ENCODE results near the gene ZNF850. TPM values are rescaled to one million over a fixed set of nuclear protein-coding genes. Genes with fewer than 3 reads are reported as not detected.
"Not testable (repeated sequence)": the region's sequence is repeated elsewhere in the genome, so short reads cannot be mapped to it uniquely, and the experiment has no call there.

The ZNF850 gene
- total RNA-seq (2014; rRNA removed) = 6.9 and 10.3 TPM in 2 replicates
- 1.0 TPM for polyA plus RNA-seq (2012)

- peak; percentile 92 for DNase-seq (ENCODE audit: low read depth)
Measured at GRCh38 chr19:36772311-36773222, at the start of gene ZNF850. Gene ZNF850, minus strand, starts transcription at chr19:36772807. Its CDS starts 10,201 bp downstream, at chr19:36762606.

DNA sequence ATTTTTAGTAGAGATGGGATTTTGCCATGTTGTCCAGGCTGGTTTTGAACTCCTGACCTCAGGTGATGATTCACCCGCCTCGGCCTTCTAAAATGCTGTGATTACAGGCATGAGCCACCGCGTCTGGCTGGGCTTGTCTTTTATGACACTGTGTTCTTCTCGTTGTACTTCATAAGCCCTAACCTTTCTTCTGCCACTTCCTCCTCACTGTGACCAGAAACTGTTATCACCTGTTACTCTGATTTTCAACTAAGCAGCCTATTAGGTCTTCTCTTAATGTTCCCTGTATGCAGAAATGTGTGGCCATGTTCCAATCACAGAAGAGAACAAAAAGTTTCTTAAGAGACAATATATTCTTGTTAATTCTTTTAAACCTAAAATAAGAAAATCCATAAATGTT is 49.2 kb upstream of the ZNF850 start:
- DNase-seq (ENCODE audit: low read depth) = peak; percentile 9

- DNase-seq (ENCODE audit: low read depth) = no peak
Measured at GRCh38 chr19:36819130-36819630, 46.6 kb upstream of the ZNF850 start.

GRCh38 chr19:36807029-36807428 is 34.4 kb upstream of the ZNF850 start:
- DNase-seq (ENCODE audit: low read depth) = no peak

DNA sequence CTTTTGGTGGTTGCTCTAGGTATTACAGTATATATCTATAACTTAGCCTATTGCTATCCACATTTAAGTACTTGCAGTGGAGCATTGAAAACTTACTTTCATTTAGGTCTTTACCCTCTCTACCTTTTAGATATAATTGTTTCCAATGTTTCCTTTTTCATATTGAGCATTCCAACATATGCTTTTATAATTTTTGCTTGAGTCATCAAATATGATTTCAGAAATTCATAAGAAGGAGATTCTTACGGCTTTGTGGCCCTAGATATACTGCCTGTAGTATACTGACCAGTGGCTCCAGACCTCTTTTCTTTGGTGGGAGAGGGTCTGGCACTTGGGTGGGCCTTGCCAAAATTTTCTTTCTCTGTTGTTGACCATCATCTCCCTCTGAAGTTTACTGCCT is 32.8 kb upstream of the ZNF850 start:
- no peak for DNase-seq (ENCODE audit: low read depth)

DNA sequence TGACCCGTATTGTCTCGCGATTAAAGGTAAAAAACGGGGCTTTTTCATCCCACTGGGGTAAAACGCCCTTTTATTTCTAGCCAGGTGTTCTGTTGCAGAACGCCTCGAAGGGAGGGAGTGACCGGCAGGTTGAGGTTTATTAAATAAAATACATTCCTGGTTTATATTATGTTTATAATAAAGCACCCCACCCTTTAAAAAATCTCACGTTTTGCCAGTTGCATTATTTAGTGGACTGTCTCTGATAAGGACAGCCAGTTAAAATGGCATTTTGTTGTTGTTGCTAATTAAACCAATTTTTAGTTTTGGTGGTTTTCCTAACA is 25.1 kb upstream of the ZNF850 start:
- DNase-seq (ENCODE audit: low read depth) = no peak

DNA sequence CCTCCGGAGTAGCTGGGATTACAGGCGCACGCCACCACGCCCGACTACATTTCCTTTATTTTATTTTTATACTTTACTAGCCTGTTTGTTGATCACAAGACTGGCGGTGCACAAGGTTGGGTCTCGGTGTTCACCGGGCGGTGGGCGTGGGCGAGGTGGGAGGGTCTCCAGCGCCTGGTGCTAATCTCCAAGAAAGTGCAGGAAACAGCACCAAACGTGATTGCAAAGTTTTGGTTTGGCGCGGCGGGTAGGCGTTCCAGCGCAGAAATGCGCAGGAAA is 24.0 kb upstream of the ZNF850 start:
- no peak for DNase-seq (ENCODE audit: low read depth)

- not testable (repeated sequence) for DNase-seq (ENCODE audit: low read depth)
Measured at GRCh38 chr19:36791420-36792141, 19.0 kb upstream of the ZNF850 start.

- no peak for DNase-seq (ENCODE audit: low read depth)
Measured at GRCh38 chr19:36775768-36776167, 3.2 kb upstream of the ZNF850 start.

- no peak for DNase-seq (ENCODE audit: low read depth)
Measured at GRCh38 chr19:36773223-36773579, 594 bp upstream of the ZNF850 start.

DNA sequence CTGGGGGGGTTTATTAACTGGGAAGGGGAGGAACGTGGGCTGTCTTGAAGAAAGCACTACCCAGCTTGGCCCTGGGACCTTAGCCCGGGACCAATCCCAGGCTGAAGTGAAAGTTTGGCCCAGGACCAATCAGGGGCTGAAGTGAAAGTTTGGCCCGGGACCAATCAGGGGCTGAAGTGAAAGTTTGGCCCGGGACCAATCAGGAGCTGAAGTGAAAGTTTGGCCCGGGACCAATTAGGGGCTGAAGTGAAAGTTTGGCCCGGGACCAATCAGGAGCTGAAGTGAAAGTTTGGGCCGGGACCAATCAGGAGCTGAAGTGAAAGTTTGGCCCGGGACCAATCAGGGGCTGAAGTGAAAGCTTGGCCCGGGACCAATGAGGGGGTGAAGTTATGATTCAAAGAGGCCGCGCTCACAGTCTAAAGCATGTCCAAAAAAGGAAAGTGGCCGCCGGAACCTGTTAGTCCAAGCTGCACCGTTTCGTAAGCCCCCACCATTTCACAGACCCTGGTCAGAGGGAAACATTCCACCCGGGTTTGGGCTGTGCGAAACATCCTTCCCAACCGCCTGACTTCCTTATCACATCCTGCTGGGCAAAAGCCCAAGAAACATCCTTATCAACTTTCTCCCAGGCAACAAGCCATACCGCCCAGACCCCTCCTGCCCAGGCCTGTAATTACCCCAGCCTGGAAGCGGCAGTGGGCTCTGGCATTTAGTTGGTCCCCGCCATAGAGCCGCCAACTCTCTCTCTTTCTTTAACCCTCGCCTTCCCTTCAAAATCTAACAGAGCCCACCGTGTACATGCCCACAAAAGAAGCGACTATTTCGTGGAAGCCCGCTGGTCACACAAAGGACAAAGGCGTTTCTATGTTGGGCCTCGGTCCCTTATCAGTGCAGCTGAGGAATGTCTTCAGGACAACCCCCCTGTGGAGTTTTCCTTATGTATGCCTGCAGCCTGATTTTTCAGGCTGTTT is 1.1 kb downstream of the ZNF850 start:
- peak; percentile 82 for DNase-seq (ENCODE audit: low read depth)

DNA sequence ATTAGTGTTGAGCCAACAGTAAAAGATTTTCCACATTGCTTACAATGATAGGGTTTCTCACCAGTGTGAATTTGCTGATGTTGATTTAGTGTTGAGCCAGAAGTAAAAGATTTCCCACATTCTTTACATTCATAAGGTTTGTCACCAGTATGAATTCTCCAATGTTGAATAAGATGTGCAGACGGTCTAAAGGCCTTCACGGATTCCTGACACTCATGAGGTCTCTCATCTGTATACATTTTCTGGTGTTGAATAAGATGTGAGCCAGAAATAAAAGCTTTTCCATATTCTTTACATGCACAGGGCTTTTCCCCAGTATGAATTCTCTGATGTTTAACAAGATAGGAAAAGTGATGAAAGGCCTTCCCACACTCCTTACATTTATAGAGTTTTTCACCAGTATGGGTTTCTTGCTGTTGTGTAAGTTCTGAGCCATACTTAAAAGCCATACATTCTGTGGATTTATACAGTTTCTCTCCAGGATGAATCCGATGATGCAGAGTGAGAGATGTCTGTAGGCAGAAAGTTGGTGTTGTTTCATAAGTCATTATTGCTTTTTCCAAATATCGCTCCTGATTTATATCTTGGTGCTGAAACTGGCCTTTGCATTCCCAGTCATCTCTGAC is 22.4 kb downstream of the ZNF850 start:
- DNase-seq (ENCODE audit: low read depth) = no peak

- not testable (repeated sequence) for DNase-seq (ENCODE audit: low read depth)
Measured at GRCh38 chr19:36749613-36750012, 23.0 kb downstream of the ZNF850 start.

GRCh38 chr19:36748431-36749275 is 24.0 kb downstream of the ZNF850 start:
- no peak for DNase-seq (ENCODE audit: low read depth)

GRCh38 chr19:36747750-36748149 is 24.9 kb downstream of the ZNF850 start:
- no peak for DNase-seq (ENCODE audit: low read depth)

- DNase-seq (ENCODE audit: low read depth) = no peak
Measured at GRCh38 chr19:36745870-36746269, 26.7 kb downstream of the ZNF850 start.

DNA sequence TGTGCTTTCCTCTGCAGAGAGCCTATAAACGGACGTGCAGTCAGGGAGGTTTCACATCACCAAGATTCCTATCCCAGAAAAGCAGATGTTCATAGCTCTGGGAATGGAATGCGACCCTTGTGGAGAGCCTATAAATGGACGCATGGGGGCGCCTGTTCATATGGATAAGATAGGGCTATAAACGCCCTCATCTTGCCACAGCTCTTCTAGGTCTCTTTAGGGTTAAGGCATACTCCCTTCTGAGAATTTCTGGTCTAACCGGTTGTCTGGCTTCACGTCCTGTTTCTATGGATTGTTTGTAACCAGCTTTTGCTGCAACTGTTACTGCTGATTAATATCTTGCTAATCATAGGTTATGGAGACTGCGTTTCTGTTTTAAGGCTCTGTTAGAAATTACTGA is 36.4 kb downstream of the ZNF850 start:
- not testable (repeated sequence) for DNase-seq (ENCODE audit: low read depth)

DNA sequence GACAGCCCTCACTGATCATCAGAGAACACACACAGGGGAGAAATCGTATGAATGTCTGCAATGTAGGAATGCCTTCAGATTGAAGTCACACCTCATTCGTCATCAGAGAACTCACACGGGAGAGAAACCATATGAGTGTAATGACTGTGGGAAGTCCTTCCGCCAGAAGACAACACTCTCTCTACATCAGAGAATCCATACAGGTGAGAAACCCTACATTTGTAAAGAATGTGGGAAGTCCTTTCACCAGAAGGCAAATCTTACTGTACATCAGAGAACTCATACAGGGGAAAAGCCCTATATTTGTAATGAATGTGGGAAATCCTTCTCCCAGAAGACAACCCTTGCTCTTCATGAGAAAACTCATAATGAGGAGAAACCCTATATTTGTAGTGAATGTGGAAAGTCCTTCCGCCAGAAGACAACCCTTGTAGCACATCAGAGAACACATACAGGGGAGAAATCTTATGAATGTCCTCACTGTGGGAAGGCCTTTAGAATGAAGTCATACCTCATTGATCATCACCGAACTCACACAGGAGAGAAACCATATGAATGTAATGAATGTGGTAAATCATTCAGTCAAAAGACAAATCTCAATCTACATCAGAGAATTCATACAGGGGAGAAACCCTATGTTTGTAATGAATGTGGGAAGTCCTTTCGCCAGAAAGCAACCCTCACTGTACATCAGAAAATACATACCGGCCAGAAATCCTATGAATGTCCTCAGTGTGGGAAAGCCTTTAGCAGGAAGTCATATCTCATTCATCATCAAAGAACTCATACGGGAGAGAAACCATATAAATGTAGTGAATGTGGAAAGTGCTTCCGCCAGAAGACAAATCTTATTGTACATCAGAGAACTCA is 52.7 kb downstream of the ZNF850 start:
- peak; percentile 5 for DNase-seq (ENCODE audit: low read depth)

GRCh38 chr19:36709423-36709822 is 63.2 kb downstream of the ZNF850 start:
- no peak for DNase-seq (ENCODE audit: low read depth)

Measured in LHCN-M2 (cell line).